ENCODE data around the gene TMEM198. TPM values are rescaled to one million over a fixed set of nuclear protein-coding genes. Genes with fewer than 3 reads are reported as not detected.

Gene TMEM198
- polyA plus RNA-seq, 1 donor from 2014 or later, result 44.0 TPM

DNA sequence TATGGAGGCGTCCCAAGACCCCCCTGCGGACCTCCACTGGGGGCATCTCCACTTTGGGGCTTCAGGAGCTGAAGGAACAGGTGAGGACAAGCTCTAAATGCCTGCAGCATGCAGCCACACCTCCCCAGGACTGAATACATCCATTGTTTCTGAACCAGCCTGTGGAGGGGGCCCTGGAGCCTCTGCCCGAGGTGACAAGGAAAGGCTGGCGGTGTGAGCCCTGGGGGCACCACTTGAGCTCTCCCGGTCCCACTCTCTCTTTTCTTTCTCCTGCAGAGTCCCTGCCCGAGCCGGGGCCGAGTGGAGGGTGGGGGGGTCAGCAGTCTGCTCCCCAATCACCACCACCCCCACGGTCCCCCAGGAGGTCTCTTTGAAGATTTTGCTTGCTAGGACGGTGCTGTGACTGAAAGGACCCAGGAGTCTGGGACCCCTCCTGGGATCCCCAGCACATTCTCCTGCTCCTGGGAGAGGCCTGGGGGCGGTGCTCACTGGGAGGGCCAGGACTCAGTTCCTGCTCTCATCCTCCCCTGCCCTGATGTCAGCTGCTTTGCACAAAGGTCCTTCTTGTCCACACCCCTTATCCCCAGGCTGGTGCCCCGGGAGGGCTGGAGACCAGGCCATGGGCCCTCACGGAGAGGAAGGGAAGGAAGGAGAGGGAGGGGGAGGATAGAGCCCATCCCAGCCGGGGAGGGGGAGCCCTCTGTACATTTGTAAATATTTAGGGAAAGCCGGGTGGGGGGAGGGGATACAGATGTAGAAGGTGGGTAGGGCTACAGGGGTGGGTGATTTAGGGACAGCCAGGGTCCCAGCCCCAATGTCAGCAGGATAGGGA lies 6.0 kb upstream of the TMEM198 start:
- Histone ChIP-seq H3K4me2 (ENCODE audit: low read length) (no peak overlapping the region), H3K27me3 (ENCODE audit: insufficient read depth, low read depth, low read length) (no peaks in the 10 kb centered on the region), H3K9me3 (ENCODE audit: low read length) (no peaks in the 10 kb centered on the region), H3K9ac (ENCODE audit: low read length) (no peak overlapping the region), H3K4me3 (ENCODE audit: low read length) (no peak overlapping the region), H3K79me2 (replicated peaks; ENCODE audit: insufficient read depth, low read length) (no peaks in the 10 kb centered on the region), H3K27ac (ENCODE audit: low read length) (no peak overlapping the region), H3K9me2 (ENCODE audit: insufficient read depth, low read length) (no peaks in the 10 kb centered on the region), H3K36me3 (ENCODE audit: insufficient read depth, low read length) (peaks cover 5% of the 10 kb centered on the region), H3F3A (ENCODE audit: insufficient read depth, low read length, poor library complexity, severe bottlenecking) (no peaks in the 10 kb centered on the region), H2AFZ (ENCODE audit: low read depth, low read length) (no peak overlapping the region), H4K20me1 (ENCODE audit: insufficient read depth) (no peaks in the 10 kb centered on the region)
- no peak for TF ChIP-seq MXI1 (conservative IDR thresholded peaks at IDR 0.05; ENCODE audit: poor library complexity, severe bottlenecking)
- TF ChIP-seq POLR2AphosphoS5 (IDR thresholded peaks at IDR 0.05), result no peak
- TF ChIP-seq, protein P1, sequence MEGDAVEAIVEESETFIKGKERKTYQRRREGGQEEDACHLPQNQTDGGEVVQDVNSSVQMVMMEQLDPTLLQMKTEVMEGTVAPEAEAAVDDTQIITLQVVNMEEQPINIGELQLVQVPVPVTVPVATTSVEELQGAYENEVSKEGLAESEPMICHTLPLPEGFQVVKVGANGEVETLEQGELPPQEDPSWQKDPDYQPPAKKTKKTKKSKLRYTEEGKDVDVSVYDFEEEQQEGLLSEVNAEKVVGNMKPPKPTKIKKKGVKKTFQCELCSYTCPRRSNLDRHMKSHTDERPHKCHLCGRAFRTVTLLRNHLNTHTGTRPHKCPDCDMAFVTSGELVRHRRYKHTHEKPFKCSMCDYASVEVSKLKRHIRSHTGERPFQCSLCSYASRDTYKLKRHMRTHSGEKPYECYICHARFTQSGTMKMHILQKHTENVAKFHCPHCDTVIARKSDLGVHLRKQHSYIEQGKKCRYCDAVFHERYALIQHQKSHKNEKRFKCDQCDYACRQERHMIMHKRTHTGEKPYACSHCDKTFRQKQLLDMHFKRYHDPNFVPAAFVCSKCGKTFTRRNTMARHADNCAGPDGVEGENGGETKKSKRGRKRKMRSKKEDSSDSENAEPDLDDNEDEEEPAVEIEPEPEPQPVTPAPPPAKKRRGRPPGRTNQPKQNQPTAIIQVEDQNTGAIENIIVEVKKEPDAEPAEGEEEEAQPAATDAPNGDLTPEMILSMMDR (IDR thresholded peaks at IDR 0.05; ENCODE audit: poor library complexity, severe bottlenecking), result no peak
- TF ChIP-seq EP300 (conservative IDR thresholded peaks at IDR 0.05; ENCODE audit: poor library complexity, severe bottlenecking), result no peak
- TF ChIP-seq, protein P2, sequence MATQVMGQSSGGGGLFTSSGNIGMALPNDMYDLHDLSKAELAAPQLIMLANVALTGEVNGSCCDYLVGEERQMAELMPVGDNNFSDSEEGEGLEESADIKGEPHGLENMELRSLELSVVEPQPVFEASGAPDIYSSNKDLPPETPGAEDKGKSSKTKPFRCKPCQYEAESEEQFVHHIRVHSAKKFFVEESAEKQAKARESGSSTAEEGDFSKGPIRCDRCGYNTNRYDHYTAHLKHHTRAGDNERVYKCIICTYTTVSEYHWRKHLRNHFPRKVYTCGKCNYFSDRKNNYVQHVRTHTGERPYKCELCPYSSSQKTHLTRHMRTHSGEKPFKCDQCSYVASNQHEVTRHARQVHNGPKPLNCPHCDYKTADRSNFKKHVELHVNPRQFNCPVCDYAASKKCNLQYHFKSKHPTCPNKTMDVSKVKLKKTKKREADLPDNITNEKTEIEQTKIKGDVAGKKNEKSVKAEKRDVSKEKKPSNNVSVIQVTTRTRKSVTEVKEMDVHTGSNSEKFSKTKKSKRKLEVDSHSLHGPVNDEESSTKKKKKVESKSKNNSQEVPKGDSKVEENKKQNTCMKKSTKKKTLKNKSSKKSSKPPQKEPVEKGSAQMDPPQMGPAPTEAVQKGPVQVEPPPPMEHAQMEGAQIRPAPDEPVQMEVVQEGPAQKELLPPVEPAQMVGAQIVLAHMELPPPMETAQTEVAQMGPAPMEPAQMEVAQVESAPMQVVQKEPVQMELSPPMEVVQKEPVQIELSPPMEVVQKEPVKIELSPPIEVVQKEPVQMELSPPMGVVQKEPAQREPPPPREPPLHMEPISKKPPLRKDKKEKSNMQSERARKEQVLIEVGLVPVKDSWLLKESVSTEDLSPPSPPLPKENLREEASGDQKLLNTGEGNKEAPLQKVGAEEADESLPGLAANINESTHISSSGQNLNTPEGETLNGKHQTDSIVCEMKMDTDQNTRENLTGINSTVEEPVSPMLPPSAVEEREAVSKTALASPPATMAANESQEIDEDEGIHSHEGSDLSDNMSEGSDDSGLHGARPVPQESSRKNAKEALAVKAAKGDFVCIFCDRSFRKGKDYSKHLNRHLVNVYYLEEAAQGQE (IDR thresholded peaks at IDR 0.05; ENCODE audit: borderline replicate concordance), result no peak
- no peak for TF ChIP-seq EZH2 (IDR thresholded peaks at IDR 0.05; ENCODE audit: borderline replicate concordance, insufficient read depth, low read length, poor library complexity, severe bottlenecking)
- TF ChIP-seq RAD21 (conservative IDR thresholded peaks at IDR 0.05), result no peak
- no peak for TF ChIP-seq SMC3 (conservative IDR thresholded peaks at IDR 0.05; ENCODE audit: poor library complexity)
- no peak for TF ChIP-seq TAF1 (IDR thresholded peaks at IDR 0.05; ENCODE audit: low read depth)

DNA sequence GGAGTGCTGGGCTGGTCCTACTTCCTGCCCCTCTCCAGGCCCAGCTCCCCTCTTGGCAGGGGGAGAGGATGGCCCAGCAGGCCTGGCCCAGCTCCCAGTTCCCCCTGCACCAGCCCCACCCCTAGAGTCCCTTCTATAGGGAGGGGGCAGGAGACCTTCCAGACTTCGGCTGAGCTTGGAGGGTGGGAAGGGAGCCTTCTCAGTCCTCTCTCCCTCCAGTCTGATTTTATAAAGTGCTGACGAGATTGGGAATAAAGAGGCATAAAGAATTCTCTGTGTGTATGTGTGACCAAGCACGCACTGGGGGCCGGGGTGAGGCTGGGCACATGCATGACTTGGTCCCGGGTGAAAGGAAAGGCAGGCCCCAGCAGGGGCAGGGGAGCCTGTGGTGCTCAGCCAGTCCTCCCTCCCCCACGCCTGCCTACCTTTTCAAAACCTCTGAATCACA lies 5.3 kb upstream of the TMEM198 start:
- Histone ChIP-seq H3K36me3 (ENCODE audit: insufficient read depth, low read length) (peaks cover 5% of the 10 kb centered on the region), H3K4me2 (ENCODE audit: low read length) (no peak overlapping the region), H2AFZ (ENCODE audit: low read depth, low read length) (no peak overlapping the region), H3K4me3 (ENCODE audit: low read length) (no peak overlapping the region), H3K27ac (ENCODE audit: low read length) (no peak overlapping the region), H4K20me1 (ENCODE audit: insufficient read depth) (no peaks in the 10 kb centered on the region), H3K9me3 (ENCODE audit: low read length) (no peaks in the 10 kb centered on the region), H3K79me2 (replicated peaks; ENCODE audit: insufficient read depth, low read length) (no peaks in the 10 kb centered on the region), H3K27me3 (ENCODE audit: insufficient read depth, low read depth, low read length) (no peaks in the 10 kb centered on the region), H3F3A (ENCODE audit: insufficient read depth, low read length, poor library complexity, severe bottlenecking) (no peaks in the 10 kb centered on the region), H3K9ac (ENCODE audit: low read length) (no peak overlapping the region), H3K9me2 (ENCODE audit: insufficient read depth, low read length) (no peaks in the 10 kb centered on the region)
- no peak for TF ChIP-seq SMC3 (conservative IDR thresholded peaks at IDR 0.05; ENCODE audit: poor library complexity)
- TF ChIP-seq, protein P2 (IDR thresholded peaks at IDR 0.05; ENCODE audit: borderline replicate concordance), result no peak
- TF ChIP-seq, protein P1 (IDR thresholded peaks at IDR 0.05; ENCODE audit: poor library complexity, severe bottlenecking), result no peak
- no peak for TF ChIP-seq TAF1 (IDR thresholded peaks at IDR 0.05; ENCODE audit: low read depth)
- no peak for TF ChIP-seq POLR2AphosphoS5 (IDR thresholded peaks at IDR 0.05)
